Measurements from ENCODE around the gene RBBP9.
"Not testable (repeated sequence)": the region's sequence is repeated elsewhere in the genome, so short reads cannot be mapped to it uniquely, and the experiment has no call there.

RBBP9 gene

GRCh38 chr20:18501672-18502071, 4.6 kb upstream of the RBBP9 start:
- DNase-seq: not testable (repeated sequence)

GRCh38 chr20:18497603-18498002, 578 bp upstream of the RBBP9 start:
- DNase-seq: no peak

- DNase-seq: no peak
Measured at GRCh38 chr20:18496042-18496441, 983 bp downstream of the RBBP9 start.

GRCh38 chr20:18488301-18488700, 8.7 kb downstream of the RBBP9 start:
- no peak for DNase-seq

DNA sequence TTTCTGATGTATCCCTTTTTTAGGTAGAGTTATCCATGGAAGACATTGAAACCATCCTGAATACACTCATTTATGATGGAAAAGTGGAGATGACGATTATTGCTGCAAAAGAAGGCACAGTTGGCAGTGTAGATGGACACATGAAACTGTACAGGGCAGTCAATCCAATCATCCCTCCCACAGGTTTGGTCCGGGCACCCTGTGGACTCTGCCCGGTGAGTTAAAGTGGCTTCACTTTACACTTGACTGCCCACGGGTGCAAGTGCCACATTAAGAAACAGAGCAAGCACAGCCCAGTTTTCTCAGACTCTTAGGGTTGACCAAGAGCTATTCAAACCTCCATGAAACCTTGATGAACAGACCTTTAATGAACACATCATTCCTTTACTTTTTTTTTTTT, 15.4 kb downstream of the RBBP9 start:
- DNase-seq: no peak

DNA sequence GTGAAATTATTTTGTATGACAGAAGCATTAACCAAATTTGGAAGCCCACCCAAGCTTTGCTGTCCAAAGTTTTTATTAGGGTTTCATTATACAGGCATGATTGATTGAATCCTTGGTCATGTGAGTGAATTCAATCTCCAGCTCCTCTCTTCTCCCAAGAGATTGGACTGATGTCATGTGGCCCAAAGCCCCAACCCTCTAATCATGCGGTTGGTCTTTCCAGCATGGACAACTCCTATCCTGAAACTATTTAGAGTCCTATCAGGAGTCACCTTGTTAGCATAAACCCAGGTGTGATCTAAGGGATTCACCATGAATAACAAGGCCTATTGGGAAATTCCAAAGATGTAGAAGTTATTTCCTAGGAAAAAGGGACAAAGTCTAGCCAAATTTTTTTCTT, 19.2 kb downstream of the RBBP9 start:
- DNase-seq: no peak

DNA sequence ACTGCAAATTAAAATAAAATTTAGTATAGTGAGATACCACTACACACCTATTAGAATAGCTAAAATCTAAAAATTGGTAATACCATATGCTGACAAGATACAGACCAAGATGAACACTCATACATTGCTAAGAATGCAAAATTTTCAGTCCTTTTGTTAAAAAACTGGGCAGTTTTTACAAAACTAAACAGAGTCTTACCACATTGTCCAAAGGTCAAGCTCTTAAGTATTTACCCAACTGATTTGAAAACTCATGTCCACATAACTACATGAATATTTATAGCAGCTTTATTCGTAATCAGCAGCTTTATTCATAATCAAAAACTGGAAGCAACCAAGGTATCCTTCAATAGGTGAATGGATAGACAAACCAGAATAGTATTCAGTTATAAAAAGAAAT, 19.8 kb downstream of the RBBP9 start:
- no peak for DNase-seq

DNA sequence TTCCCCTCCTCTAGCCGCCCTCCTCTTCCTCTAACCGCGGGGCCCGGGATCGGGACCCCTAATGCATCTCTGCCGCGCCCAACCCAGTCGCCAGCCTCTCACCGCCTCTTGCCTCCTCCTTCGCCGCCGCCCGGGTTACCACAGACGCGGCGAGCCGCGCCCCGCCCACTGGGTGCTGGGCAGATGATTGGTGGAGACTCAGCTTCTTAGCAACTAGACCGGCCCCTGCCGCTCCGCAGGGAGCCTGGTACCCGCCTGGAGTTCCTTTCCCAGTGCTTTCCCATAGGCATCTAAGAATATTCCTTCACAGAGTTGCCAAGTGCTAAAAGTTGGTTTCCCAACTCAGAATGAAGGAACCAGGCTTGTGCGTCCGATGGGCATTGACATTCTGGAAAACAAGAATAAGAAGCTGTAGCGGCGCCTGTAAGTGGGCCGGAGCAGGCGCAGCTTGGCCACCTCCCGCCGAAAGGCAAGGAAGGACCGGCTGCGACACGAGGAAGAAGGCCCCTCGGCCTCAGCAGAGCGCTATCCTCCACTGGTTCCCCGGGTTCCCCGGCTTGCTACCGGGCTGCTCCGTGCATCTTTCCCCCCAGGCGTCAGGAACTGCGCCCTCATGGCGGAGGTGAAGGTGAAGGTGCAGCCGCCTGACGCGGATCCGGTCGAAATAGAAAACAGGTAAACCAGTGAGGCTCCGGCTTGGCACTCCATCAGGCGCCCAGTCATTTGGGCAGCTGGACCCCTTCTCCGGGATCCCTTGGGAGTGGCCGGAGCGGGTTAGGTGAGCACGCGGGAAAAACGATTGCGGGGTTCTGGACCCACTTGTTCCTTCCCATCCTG, 29.9 kb downstream of the RBBP9 start, which contains the start of the genes DZANK1 and POLR3F:
Gene DZANK1 (minus strand): TSS at position 137 of the 837 bp plus-strand sequence. CDS start 1,672 bp downstream, outside the sequence.
Gene POLR3F (plus strand): TSS at position 497 of the 837 bp plus-strand sequence. CDS start 117 bp downstream, at position 614.
- peak; percentile 94 for DNase-seq

DNA sequence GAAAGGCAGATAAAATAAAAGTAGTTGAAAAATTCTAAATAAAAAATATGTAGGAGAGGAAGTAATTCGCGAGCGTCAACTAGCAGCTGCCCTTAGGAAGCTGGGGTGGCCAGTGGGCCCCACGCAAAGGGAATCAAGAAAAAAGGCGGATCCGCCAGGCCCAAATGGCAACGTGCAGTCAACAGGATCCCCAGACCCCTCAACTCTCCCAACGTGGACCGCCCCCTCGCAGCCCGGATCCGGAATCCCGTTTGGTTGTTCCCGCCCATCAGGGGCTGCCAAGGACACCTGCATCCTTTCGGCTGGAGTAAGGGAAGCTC, 30.5 kb downstream of the RBBP9 start:
- no peak for DNase-seq

- no peak for DNase-seq
Measured at GRCh38 chr20:18465536-18466200, 31.4 kb downstream of the RBBP9 start.

GRCh38 chr20:18456600-18456999, 40.4 kb downstream of the RBBP9 start:
- no peak for DNase-seq

DNA sequence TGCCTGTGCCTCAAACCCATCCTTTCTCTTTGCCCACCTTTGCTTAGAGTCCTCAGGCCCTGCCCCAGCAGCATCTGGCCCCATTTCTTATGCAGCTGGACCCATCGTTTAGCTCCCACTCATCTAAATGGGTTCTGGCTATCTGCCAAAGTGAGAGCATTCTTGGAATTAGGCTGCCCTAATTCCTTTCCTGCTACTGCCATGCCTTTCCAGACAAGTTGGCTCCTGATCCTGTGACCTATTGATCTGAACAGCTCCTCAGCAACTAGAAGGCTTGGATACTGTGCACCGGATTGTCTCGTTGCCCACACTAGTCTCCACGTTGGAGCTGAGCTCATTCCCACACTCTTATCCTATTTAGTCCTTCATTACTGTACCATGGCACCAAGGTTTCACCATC, 53.1 kb downstream of the RBBP9 start:
- no peak for DNase-seq

DNA sequence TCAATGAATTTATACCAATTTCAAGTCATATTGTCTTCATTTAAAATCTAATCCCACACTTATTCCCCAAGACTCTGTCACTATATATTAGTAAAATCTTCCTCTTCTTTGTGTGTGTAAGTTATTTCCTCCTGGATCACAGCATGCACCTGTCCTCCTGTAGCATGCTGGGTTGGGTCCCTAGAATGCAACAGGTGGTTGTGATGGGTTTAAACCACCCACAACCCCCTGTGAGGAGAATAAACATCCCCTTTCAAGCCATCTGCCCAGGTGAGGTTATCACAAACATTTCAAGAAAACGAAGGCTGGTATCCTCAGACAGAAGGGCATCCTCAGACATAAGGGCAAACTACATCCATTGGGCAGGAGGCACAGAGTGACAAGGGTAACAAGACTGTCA, 56.6 kb downstream of the RBBP9 start:
- DNase-seq: no peak

DNA sequence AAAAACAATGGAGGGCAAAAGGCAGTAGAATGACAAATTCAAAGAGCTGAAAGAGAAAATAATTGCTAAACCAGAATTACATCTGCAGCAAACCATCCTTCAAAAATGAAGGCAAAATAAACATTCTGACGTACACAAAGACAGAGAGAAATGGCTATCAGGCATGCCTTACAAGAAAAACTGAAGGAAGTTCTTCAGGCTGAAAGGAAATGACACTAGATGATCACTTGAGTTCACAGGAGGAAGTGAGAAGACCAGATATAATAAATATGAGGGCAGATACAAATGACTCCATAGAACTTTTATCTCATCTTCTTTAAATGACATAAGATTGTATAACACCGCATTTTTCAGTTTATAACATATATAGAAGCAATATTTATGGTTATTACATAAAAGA, 60.2 kb downstream of the RBBP9 start:
- no peak for DNase-seq
